ENCODE data around the gene CD99L2. TPM values are rescaled to one million over a fixed set of nuclear protein-coding genes. Genes with fewer than 3 reads are reported as not detected.
A peak's percentile ranks its signal among the peaks of the same experiment; 100 is the strongest.

The CD99L2 gene
- total RNA-seq, 1 donor from 2014 or later, result 23.8 TPM

DNA sequence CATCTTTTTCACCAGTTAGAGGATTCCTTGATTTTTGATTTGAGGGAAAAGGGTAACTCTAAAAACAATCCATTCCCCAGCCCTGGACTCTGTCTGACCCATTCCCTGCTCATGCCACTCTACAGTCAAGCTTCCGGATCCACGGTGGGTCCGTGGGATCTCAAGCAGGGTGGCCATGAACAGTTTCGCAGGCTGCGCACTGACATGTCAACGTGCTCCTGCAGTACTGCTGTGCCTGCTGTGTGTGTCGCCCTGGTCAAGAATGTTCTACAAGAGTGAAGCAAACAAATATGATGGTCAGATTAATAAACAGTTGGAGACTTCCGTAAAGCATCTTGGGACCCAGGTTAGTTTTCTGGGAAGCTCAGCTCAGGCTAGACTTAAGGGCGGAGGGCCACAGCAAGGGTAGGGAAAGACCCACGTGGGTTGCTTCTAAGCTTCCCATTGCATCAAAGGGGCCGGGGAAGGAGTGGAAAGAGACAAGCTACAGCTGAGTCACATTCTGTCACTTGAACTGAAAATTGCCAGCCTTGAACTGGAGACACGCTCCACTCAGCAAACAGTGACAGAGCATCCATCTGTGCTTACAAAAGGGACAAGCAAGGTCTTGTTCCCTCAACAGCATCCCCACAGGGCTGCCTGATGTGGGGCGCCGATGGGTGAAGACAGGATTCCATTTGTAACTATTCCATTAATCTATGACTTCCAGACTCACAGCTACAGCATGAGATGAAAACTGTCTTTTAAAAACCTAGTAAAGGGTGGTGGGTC, 123.5 kb downstream of the CD99L2 start:
- intact Hi-C loops (cut with DNase I), result loop anchor here (5.0 kb wide), 1 partner anchor 307 kb away; no protein-coding TSS in a partner anchor
- Histone ChIP-seq H3K4me3 (no peak overlapping the region), H3K9me3 (no peaks in the 10 kb centered on the region), H3K27ac (no peak overlapping the region), H3K36me3 (no peaks in the 10 kb centered on the region), H3K4me1 (no peaks in the 10 kb centered on the region), H3K27me3 (no peaks in the 10 kb centered on the region)
- TF ChIP-seq, protein P1, sequence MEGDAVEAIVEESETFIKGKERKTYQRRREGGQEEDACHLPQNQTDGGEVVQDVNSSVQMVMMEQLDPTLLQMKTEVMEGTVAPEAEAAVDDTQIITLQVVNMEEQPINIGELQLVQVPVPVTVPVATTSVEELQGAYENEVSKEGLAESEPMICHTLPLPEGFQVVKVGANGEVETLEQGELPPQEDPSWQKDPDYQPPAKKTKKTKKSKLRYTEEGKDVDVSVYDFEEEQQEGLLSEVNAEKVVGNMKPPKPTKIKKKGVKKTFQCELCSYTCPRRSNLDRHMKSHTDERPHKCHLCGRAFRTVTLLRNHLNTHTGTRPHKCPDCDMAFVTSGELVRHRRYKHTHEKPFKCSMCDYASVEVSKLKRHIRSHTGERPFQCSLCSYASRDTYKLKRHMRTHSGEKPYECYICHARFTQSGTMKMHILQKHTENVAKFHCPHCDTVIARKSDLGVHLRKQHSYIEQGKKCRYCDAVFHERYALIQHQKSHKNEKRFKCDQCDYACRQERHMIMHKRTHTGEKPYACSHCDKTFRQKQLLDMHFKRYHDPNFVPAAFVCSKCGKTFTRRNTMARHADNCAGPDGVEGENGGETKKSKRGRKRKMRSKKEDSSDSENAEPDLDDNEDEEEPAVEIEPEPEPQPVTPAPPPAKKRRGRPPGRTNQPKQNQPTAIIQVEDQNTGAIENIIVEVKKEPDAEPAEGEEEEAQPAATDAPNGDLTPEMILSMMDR (IDR thresholded peaks at IDR 0.05), result no peak
- TF ChIP-seq POLR2A (IDR thresholded peaks at IDR 0.05) (no peak), POLR2AphosphoS5 (IDR thresholded peaks at IDR 0.05; ENCODE audit: insufficient read depth in 1 of 2, low read depth in 1 of 2) (no peak)
- no peak for DNase-seq (ENCODE audit: extremely low spot score in 2 of 2)

DNA sequence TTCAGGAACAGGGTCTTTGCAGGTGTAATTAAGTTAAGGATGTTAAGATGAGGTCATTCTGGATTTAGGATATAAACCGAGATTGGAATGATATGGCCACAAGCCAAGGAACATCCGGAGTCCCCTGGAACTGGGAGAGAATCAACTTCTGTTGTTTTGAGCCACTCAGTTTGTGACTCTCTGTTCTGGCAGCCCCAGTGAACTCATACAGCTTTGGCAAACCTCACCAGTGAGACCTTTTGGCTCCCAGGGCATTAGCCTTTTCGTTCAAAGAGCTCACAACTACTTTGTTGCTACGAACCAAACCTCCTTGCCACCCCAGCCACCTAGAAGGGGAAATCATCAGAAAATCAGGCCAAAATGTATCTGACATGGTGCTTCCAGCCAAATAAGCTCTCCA, 124.8 kb downstream of the CD99L2 start:
- no peak for TF ChIP-seq POLR2A (IDR thresholded peaks at IDR 0.05)
- TF ChIP-seq, protein P1 (IDR thresholded peaks at IDR 0.05), result no peak
- TF ChIP-seq POLR2AphosphoS5 (IDR thresholded peaks at IDR 0.05; ENCODE audit: insufficient read depth in 1 of 2, low read depth in 1 of 2), result no peak
- no peaks in the 10 kb centered on the region for H3K36me3 ChIP-seq
- no peak overlapping the region for H3K4me3 ChIP-seq
- no peaks in the 10 kb centered on the region for H3K4me1 ChIP-seq
- H3K27ac ChIP-seq, result no peak overlapping the region
- no peaks in the 10 kb centered on the region for H3K9me3 ChIP-seq
- no peaks in the 10 kb centered on the region for H3K27me3 ChIP-seq
- intact Hi-C loops (cut with DNase I), result loop anchor here (5.0 kb wide), 1 partner anchor 309 kb away; no protein-coding TSS in a partner anchor
- no peak for DNase-seq (ENCODE audit: extremely low spot score in 2 of 2)

DNA sequence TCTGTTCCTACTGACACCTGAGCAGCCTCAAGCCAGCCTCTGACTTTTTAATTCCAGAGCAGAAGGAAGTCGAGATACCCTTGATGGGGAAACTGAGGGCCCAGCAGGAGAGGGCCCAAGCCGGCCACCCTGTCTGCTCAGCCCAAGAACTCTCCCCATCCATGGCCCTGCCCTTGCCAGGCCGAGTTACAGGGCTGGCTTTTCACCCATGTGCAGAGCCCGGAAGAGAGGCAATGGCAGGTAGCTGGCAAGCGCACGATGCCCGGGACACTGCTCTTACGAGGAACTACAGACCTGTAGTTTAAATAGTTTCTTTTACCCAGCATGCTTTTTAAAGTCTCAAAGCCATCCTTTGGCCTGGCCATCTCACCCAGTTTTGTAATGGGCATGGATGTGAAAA, 125.4 kb downstream of the CD99L2 start:
- TF ChIP-seq POLR2A (IDR thresholded peaks at IDR 0.05) (no peak), POLR2AphosphoS5 (IDR thresholded peaks at IDR 0.05; ENCODE audit: insufficient read depth in 1 of 2, low read depth in 1 of 2) (no peak)
- TF ChIP-seq, protein P1 (IDR thresholded peaks at IDR 0.05), result no peak
- H3K27ac ChIP-seq, result no peak overlapping the region
- H3K9me3 ChIP-seq, result no peaks in the 10 kb centered on the region
- H3K4me3 ChIP-seq, result no peak overlapping the region
- H3K27me3 ChIP-seq, result no peaks in the 10 kb centered on the region
- no peaks in the 10 kb centered on the region for H3K36me3 ChIP-seq
- no peak for DNase-seq (ENCODE audit: extremely low spot score in 2 of 2)
- intact Hi-C loops (cut with DNase I), result loop anchor here (5.0 kb wide), 1 partner anchor 309 kb away; no protein-coding TSS in a partner anchor
- peaks cover under 1% of the 10 kb centered on the region for H3K4me1 ChIP-seq

DNA sequence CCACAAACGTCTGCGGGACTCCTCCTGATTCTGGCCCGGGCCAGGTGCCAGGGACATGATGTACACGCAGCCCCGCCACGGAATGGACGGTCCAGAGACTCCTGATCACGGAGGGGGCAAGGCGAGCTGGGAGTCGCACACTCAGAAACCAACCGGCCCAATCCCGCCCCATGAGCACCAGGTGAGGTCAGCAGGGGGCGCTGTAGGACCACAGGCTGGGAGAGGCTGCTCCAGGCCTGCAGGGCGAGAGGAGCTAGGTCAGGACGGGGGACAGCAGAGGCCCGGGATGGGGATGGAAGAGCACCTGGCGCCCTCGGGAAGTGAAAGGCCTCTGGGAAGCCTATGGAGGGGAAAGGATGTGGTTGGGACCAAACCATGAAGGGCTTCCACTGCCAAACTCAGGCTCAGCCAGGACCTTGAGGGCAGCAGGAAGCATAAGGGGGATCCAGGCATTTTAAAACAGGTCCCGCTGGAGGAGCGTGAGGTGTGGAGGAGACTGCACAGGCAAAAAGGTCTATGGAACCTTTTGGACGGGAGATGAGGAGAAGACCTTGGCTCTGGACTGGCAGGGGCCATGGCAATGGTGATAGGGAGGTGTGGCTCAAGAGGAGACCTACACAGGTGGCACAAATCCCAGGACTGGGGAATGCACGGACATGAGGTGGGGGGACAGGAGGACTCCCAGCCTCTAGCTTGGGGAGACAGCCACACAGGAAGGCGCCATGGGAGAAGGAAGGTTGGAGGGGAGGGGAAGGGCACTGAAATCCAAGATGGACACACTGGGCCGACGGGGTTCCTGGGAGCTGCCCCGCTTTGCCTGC, 126.1 kb downstream of the CD99L2 start:
- no peak for DNase-seq (ENCODE audit: extremely low spot score in 2 of 2)
- no peaks in the 10 kb centered on the region for H3K36me3 ChIP-seq

More for the DNA sequence above, 126.1 kb downstream of the CD99L2 start:
- peaks cover 4% of the 10 kb centered on the region for H3K4me1 ChIP-seq
- intact Hi-C loops (cut with DNase I), result loop anchor here (5.0 kb wide), 1 partner anchor 310 kb away; no protein-coding TSS in a partner anchor
- H3K4me3 ChIP-seq, result no peak overlapping the region
- H3K9me3 ChIP-seq, result no peaks in the 10 kb centered on the region
- TF ChIP-seq POLR2AphosphoS5 (IDR thresholded peaks at IDR 0.05; ENCODE audit: insufficient read depth in 1 of 2, low read depth in 1 of 2), result no peak
- TF ChIP-seq, protein P1 (IDR thresholded peaks at IDR 0.05), result peak; percentile 52 to 72 (median 53)
- TF ChIP-seq POLR2A (IDR thresholded peaks at IDR 0.05), result no peak
- no peaks in the 10 kb centered on the region for H3K27me3 ChIP-seq
- H3K27ac ChIP-seq, result no peak overlapping the region
